ENCODE measurements around the gene DSCAML1. TPM values are rescaled to one million over a fixed set of nuclear protein-coding genes. Genes with fewer than 3 reads are reported as not detected.

The DSCAML1 gene
- total RNA-seq, 1 experiment from 2014 or later, result 0.90 TPM

GRCh38 chr11:117441146-117441975 is 355.7 kb downstream of the DSCAML1 start:
- CTCF ChIA-PET, result interaction anchor here (0.5 to 4.9 kb wide), 4 partner anchors 16 to 256 kb away, joined by 3 to 84 read pairs (median 3); no protein-coding TSS in a partner anchor
- Mint-ChIP-seq H3K4me3 (no peak overlapping the region), H3K36me3 (no peaks in the 10 kb centered on the region), H3K9me3 (no peaks in the 10 kb centered on the region), H3K27me3 (ENCODE audit: low read depth) (no peaks in the 10 kb centered on the region), H3K4me1 (peaks cover 12% of the 10 kb centered on the region), H3K27ac (0 out of 2 replicates have a peak overlapping the region, but pooled peaks have one; percentile 8)
- ATAC-seq (no peak), DNase-seq (ENCODE audit: low spot score) (no peak)
- TF ChIP-seq RORB (CRISPR knock-in tag; IDR thresholded peaks at IDR 0.05) (no peak), IRF1 (CRISPR knock-in tag; IDR thresholded peaks at IDR 0.05) (no peak), OVOL2 (CRISPR knock-in tag; IDR thresholded peaks at IDR 0.05; ENCODE audit: borderline replicate concordance) (no peak)
- POLR2A ChIA-PET, result no interaction called here

DNA sequence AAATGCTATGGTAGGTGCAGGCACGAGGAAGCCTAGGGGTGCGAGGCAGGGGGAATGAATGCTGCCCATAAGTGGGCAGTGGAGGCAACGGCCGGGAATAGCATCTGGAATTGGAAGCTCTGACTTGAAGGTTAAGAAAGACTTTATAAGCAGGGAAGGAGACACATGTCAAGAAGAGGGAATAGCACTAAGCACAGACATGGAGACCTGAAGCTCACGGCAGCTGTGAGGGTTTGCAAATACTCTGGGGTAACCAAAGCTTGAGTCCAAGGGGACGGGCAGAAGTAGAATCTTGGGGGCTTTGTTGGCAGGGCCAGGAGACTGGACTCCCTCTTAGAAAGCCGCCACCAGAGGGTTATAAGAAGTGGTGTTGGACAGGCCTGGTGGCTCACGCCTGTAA is 356.8 kb downstream of the DSCAML1 start:
- Mint-ChIP-seq H3K9me3 (no peaks in the 10 kb centered on the region), H3K4me3 (no peak overlapping the region), H3K36me3 (no peaks in the 10 kb centered on the region), H3K27ac (no peak overlapping the region), H3K27me3 (ENCODE audit: low read depth) (no peaks in the 10 kb centered on the region), H3K4me1 (peaks cover 12% of the 10 kb centered on the region)
- TF ChIP-seq, protein P1, sequence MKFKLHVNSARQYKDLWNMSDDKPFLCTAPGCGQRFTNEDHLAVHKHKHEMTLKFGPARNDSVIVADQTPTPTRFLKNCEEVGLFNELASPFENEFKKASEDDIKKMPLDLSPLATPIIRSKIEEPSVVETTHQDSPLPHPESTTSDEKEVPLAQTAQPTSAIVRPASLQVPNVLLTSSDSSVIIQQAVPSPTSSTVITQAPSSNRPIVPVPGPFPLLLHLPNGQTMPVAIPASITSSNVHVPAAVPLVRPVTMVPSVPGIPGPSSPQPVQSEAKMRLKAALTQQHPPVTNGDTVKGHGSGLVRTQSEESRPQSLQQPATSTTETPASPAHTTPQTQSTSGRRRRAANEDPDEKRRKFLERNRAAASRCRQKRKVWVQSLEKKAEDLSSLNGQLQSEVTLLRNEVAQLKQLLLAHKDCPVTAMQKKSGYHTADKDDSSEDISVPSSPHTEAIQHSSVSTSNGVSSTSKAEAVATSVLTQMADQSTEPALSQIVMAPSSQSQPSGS (CRISPR knock-in tag; IDR thresholded peaks at IDR 0.05; ENCODE audit: borderline replicate concordance, low read depth), result no peak
- no peak for TF ChIP-seq ATF6 (CRISPR knock-in tag; IDR thresholded peaks at IDR 0.05)
- TF ChIP-seq CBFB (CRISPR knock-in tag; IDR thresholded peaks at IDR 0.05; ENCODE audit: low read depth), result no peak
- no peak for TF ChIP-seq MXD4 (CRISPR knock-in tag; IDR thresholded peaks at IDR 0.05; ENCODE audit: borderline replicate concordance)
- TF ChIP-seq HMGA2 (CRISPR knock-in tag; IDR thresholded peaks at IDR 0.05), result no peak
- no peak for TF ChIP-seq JAZF1 (CRISPR knock-in tag; IDR thresholded peaks at IDR 0.05)
- TF ChIP-seq ZNF671 (CRISPR knock-in tag; IDR thresholded peaks at IDR 0.05), result no peak
- no peak for TF ChIP-seq SMAD3 (CRISPR knock-in tag; IDR thresholded peaks at IDR 0.05; ENCODE audit: borderline replicate concordance)
- no peak for TF ChIP-seq ZNF219 (CRISPR knock-in tag; IDR thresholded peaks at IDR 0.05; ENCODE audit: borderline replicate concordance)
- no peak for TF ChIP-seq USF2 (CRISPR knock-in tag; IDR thresholded peaks at IDR 0.05)
- TF ChIP-seq, protein P2, sequence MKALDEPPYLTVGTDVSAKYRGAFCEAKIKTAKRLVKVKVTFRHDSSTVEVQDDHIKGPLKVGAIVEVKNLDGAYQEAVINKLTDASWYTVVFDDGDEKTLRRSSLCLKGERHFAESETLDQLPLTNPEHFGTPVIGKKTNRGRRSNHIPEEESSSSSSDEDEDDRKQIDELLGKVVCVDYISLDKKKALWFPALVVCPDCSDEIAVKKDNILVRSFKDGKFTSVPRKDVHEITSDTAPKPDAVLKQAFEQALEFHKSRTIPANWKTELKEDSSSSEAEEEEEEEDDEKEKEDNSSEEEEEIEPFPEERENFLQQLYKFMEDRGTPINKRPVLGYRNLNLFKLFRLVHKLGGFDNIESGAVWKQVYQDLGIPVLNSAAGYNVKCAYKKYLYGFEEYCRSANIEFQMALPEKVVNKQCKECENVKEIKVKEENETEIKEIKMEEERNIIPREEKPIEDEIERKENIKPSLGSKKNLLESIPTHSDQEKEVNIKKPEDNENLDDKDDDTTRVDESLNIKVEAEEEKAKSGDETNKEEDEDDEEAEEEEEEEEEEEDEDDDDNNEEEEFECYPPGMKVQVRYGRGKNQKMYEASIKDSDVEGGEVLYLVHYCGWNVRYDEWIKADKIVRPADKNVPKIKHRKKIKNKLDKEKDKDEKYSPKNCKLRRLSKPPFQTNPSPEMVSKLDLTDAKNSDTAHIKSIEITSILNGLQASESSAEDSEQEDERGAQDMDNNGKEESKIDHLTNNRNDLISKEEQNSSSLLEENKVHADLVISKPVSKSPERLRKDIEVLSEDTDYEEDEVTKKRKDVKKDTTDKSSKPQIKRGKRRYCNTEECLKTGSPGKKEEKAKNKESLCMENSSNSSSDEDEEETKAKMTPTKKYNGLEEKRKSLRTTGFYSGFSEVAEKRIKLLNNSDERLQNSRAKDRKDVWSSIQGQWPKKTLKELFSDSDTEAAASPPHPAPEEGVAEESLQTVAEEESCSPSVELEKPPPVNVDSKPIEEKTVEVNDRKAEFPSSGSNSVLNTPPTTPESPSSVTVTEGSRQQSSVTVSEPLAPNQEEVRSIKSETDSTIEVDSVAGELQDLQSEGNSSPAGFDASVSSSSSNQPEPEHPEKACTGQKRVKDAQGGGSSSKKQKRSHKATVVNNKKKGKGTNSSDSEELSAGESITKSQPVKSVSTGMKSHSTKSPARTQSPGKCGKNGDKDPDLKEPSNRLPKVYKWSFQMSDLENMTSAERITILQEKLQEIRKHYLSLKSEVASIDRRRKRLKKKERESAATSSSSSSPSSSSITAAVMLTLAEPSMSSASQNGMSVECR (CRISPR knock-in tag; IDR thresholded peaks at IDR 0.05; ENCODE audit: borderline replicate concordance), result no peak
- TF ChIP-seq, protein P3, sequence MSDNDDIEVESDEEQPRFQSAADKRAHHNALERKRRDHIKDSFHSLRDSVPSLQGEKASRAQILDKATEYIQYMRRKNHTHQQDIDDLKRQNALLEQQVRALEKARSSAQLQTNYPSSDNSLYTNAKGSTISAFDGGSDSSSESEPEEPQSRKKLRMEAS (CRISPR knock-in tag; IDR thresholded peaks at IDR 0.05), result no peak
- no peak for TF ChIP-seq AR (CRISPR knock-in tag; IDR thresholded peaks at IDR 0.05)
- no peak for TF ChIP-seq RELA (CRISPR knock-in tag; IDR thresholded peaks at IDR 0.05; ENCODE audit: borderline replicate concordance)
- CTCF ChIA-PET, result interaction anchor here (1.3 to 1.5 kb wide), 3 partner anchors 14 to 175 kb away, joined by 3 to 6 read pairs (median 3); no protein-coding TSS in a partner anchor
- ATAC-seq (no peak), DNase-seq (ENCODE audit: low spot score) (no peak)
- POLR2A ChIA-PET, result no interaction called here
